Keratinocyte (primary cell): ENCODE data around the gene EGFL8.

Experiments
- EZH2 ChIP-seq: IDR thresholded peaks from one replicate; pipeline ENCODE4 v1.6.1; 2012; ENCODE audit warnings: inconsistent platforms, mild to moderate bottlenecking, low read length, moderate library complexity
- TF ChIP-seq, protein P1 (sequence below), 3 experiments: IDR thresholded peaks in 1 of 3; conservative IDR thresholded peaks in 1 of 3; optimal IDR thresholded peaks in 1 of 3; 2 replicates in 2 of 3; 3 replicates in 1 of 3; pipeline versions ENCODE3 to v1.5.1; 2011; ENCODE audit warnings: low read length in 3 of 3, mild to moderate bottlenecking in 3 of 3, moderate library complexity in 2 of 3, control low read depth in 1 of 3, inconsistent platforms in 1 of 3; ENCODE audit not compliant: insufficient read depth in 2 of 3; ENCODE audit errors: extremely low read depth in 1 of 3

DNA sequence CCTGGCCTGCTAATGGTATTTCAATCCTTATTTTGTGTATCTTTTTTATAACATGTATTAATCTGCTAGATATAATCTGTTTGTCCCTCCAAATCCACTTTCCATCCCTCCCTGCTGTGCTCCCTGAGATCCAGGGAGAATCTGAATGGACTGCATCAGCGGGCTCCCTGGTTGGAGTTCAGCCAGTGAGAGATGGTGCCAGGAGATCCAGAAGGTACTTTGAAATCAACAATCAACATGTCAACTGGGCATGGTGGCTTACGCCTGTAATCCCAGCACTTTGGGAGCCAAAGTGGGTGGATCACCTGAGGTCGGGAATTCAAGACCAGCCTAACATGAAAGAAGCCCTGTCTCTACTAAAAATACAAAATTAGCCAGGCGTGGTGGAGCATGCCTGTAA, 40.7 kb upstream of the EGFL8 start:
- TF ChIP-seq, protein P1, sequence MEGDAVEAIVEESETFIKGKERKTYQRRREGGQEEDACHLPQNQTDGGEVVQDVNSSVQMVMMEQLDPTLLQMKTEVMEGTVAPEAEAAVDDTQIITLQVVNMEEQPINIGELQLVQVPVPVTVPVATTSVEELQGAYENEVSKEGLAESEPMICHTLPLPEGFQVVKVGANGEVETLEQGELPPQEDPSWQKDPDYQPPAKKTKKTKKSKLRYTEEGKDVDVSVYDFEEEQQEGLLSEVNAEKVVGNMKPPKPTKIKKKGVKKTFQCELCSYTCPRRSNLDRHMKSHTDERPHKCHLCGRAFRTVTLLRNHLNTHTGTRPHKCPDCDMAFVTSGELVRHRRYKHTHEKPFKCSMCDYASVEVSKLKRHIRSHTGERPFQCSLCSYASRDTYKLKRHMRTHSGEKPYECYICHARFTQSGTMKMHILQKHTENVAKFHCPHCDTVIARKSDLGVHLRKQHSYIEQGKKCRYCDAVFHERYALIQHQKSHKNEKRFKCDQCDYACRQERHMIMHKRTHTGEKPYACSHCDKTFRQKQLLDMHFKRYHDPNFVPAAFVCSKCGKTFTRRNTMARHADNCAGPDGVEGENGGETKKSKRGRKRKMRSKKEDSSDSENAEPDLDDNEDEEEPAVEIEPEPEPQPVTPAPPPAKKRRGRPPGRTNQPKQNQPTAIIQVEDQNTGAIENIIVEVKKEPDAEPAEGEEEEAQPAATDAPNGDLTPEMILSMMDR (optimal IDR thresholded peaks at IDR 0.05 in 1 of 3, IDR thresholded peaks at IDR 0.05 in 1 of 3, conservative IDR thresholded peaks at IDR 0.05 in 1 of 3; ENCODE audit: extremely low read depth in 1 of 3, insufficient read depth in 2 of 3, low read length in 3 of 3) = no peak
- no peak for TF ChIP-seq EZH2
